ENCODE measurements around the gene MACC1.

MACC1 gene, protein sequence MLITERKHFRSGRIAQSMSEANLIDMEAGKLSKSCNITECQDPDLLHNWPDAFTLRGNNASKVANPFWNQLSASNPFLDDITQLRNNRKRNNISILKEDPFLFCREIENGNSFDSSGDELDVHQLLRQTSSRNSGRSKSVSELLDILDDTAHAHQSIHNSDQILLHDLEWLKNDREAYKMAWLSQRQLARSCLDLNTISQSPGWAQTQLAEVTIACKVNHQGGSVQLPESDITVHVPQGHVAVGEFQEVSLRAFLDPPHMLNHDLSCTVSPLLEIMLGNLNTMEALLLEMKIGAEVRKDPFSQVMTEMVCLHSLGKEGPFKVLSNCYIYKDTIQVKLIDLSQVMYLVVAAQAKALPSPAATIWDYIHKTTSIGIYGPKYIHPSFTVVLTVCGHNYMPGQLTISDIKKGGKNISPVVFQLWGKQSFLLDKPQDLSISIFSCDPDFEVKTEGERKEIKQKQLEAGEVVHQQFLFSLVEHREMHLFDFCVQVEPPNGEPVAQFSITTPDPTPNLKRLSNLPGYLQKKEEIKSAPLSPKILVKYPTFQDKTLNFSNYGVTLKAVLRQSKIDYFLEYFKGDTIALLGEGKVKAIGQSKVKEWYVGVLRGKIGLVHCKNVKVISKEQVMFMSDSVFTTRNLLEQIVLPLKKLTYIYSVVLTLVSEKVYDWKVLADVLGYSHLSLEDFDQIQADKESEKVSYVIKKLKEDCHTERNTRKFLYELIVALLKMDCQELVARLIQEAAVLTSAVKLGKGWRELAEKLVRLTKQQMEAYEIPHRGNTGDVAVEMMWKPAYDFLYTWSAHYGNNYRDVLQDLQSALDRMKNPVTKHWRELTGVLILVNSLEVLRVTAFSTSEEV

GRCh38 chr7:20217193-20217948, at the start of gene MACC1:
Gene MACC1, minus strand, starts transcription at chr7:20217384. Its CDS starts 55,522 bp downstream, at chr7:20161862.
- no peak for DNase-seq

DNA sequence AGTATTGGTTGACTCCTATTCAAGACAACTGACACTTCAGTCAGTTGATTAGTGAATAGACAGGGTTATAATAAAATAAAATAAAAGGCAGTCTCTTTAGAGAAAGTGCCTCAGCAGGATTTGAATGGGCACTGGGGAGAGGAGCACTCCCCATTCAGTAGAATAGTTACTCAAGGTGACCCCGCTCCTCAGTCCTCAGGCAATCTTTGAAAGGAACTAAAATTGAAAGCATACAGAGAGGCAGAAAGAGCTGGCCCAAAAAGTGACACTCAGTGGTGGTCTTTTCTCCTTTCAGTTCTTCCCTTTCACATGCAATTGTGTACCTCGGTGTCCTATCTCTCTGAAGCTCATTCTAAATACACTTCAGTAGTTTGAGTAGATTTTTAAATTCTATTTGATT, 47.4 kb upstream of the MACC1 start:
- no peak for DNase-seq

DNA sequence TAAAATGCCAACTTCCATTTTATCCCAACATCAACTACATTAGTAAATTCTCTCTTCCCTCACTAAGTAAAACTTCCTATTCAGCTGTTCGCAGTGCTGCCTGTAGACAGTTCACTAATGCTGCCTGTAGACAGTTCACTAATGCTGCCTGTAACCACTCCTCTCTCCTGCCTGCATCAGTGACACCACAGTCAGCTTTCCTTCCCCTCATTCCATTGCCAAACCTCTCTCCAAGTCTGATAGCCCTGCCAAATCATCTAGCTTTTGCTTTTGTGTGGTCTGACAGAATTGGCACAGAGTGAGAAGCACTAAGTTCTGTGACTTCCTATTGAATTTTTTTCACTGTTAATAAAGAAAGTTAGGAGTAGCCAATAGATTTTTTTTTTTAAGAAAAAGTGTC, 43.0 kb upstream of the MACC1 start:
- DNase-seq: no peak

- DNase-seq: no peak
Measured at GRCh38 chr7:20257212-20257611, 40.0 kb upstream of the MACC1 start.

DNA sequence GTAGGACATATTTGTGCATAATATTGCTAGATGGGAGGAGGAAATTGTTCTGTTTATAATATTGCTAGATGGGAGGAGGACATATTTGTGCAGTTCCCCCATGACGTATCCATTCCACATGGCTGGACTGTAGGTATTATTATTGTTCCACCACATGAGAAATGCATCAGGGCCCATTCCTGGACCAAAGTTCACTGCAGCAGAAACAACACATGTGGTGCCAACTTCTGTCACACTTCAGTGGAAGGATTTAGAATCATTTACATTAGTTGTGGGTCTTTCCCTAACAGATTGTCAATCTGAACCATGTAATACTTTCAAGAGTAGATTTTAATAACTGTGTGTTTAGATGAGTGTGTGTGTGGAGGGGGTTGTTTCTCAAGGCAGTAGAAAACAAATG, 32.7 kb upstream of the MACC1 start:
- no peak for DNase-seq

DNA sequence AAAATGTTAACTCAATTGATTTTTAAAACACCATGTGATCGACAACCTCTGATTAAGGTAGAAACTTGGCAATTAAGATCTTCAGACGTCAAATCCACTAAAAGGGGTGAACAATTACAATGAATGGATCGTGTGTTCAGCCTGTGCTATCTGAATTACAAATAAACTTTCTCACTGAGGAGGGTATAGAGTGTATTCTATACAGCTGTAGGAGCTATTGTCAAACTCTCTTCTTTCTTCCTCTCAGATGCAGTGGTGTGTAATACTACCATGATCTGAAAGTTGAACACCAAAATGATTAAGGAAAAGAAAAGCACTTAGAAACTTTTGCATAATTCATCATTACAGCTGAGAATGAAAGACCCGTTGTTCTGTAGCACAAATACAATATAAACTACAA, 32.2 kb upstream of the MACC1 start:
- no peak for DNase-seq

DNA sequence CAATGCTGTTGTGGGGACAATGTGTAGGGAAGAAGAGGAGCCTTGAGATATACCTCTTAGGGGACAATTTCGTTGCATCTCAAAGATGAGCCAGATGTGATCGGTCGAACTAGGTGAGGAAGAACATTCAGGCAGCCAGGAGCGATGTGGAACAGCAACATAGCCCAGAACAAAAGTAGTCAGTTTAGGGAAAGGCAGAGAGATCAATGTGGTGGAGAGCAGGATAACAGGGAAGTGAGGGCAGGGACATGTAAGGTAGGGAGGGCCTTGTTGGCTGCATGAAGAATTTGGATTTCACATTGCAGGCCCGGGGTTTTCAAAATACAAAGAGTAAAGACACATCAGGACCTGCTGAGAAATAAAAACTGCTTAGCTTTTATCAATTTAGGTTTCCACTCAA, 29.1 kb upstream of the MACC1 start:
- no peak for DNase-seq

DNA sequence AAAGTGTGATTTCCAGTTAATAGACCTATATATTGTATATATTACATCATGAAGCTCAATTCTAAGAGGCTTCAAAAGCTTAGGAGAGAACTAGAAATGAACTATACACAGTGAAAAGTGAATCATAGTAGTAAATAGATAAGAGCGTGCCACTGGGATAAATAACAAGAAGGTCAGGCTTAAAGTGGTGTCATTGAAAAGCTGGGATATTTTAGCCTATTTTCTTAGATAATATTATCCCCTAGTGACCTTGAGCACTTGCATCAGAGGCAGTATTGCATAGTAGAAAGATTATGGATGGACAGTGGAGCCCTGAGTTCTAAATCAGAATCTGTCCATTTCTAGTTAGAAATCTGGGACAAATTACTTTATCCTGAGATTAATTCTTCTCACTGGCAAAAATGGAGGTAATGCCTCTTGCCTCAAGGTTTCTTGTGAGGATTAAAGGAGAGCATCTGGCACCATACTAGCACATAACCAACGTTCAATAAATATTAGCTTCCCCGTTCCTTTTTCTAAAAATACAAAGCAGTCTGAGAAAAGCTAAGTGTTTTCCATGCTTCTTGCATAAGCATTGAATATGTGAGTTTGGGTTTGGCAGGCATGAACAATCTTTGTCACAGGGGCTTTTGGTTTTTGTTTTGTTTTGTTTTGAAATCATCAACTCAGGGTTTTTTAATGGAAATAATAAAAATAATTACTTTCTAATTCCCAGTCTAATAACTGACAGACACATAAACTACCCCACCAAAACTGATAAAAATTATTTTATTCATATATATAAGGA, 27.3 kb upstream of the MACC1 start:
- DNase-seq: no peak

- no peak for DNase-seq
Measured at GRCh38 chr7:20241911-20242261, 24.7 kb upstream of the MACC1 start.

DNA sequence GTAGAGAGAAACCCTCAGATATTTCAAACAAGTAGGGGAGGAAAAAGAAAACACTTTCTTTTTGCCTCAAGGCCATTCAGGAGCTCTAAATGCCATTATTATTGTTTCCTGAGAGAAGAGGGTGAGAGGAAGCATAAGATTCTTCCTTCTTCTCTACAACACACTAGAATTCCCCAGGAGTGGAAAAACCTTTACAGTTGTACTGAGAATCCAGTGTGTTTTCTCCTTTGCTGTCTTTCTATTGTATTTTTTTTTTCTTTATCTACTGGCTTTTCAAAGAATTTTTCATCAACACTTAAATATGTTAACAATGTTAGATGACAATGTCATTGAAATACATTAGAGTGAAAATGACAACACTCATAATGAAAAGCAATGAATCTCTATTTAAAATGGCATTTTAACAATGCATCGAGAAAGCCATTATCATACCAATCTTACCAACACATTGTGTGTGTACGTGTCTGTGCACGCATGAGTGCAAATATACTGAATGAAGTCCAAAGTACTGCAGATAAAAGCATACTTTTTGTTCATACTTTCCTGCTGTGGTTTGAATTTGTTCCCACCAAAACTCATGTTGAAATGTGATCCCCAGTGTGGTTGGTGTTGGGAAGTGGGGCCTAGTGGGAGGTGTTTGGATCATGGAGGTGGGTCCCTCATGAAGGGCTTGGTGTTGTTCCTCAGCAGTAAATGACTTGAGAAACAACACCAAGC, 24.2 kb upstream of the MACC1 start:
- DNase-seq: no peak

GRCh38 chr7:20240080-20240926, 23.1 kb upstream of the MACC1 start:
- DNase-seq: no peak

- DNase-seq: no peak
Measured at GRCh38 chr7:20238754-20239324, 21.7 kb upstream of the MACC1 start.

DNA sequence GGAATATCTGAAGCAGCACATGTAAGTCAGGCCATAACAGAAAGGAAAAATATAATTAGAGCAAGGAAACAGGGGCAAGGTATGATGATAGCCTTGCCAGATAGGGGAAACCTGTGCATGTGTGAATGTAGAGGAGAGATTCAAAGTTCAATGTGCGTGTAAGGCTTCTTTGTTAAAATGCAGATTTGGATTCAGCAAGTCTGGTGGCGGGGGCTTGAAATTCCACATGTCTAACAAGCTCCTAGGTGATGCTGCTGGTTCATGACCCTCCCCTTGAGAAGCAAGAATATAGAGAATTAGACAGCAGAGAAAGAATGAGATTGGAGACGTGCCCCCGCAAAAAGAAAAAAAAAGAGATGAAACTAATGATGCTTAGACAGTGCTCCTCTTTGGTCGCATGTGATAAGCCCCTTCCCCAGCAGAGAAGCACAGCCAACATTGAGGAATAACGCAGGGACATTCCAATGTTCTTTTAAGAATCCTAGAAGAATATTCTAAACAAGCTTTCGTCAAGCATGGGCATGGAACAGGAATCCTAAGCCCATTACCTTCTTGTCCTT, 21.1 kb upstream of the MACC1 start:
- DNase-seq: no peak

DNA sequence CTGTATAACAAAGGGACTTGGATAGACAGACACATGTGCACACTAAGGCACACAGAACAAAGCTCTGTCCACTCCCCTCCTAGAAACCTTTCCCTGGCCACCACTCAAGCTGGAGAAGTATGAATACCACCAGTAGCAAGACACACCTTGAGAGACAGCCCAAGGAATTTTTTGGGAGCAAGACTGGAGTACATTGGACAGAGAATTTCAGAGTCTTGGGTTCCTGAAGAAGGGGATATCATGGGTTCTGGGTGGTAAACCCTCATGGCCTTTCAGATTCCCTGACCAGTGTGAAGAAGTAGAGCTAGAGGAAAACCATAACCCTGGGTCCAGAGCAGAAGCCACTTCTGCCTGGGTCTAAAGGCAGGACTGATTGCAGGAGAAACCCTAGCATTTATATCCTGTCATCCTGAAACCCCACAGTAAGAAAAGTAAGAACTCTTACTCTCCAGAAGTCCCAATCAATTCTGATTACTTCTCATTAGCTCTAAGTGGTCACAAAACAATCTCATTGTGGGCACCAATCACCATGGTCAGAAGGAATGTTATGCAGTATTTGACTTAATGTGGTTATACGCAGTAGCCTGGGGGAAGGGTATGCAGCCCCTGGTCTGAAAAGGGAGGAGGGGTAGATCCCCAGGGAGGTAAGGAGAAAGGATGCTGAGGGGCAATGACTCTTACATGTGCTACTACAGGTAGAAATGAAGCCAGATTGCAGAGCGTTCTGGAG, 20.4 kb upstream of the MACC1 start:
- DNase-seq: no peak

DNA sequence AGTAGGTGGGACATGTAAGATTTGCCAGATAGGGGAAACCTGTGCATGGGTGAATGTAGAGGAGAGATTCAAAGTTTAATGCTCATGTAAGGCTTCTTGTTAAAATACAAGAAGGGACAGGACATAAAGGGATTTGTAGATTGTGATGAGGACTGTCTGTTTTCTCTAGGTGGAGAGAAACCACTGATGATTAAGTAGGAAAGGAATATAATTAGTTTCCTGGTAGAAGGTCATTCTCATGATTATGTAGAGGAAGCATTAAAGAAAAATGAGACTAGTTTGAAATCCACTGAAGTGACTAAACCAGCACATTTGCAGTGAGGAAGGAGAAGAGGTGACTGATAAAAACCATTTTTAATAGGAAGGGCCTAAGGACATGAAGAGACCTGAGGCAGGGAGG, 19.6 kb upstream of the MACC1 start:
- no peak for DNase-seq

- no peak for DNase-seq
Measured at GRCh38 chr7:20236043-20236442, 18.9 kb upstream of the MACC1 start.

DNA sequence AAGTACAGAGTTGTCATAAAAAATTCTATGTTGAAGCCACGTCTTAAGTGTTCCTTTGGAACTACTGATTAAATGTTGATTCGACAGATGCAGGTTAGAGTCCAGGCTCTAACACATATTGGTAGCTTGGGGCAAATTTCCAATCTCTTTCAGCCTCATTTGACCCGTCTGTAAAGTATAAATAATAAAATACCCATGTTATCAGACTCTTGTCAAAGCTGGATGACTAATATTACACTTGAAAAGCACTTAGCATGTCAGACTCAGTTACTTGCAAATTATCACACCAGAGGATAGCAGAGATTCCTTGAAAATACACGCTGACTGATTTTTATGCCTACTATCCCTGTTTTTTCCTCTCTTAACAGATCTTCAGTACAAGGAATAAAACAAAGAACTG, 18.1 kb upstream of the MACC1 start:
- no peak for DNase-seq

- DNase-seq: no peak
Measured at GRCh38 chr7:20233362-20233761, 16.2 kb upstream of the MACC1 start.

- DNase-seq: no peak
Measured at GRCh38 chr7:20232848-20233247, 15.7 kb upstream of the MACC1 start.
